Tibial artery (tissue), 4 donors: ENCODE results near the gene IDS.

ENCODE experiments used
- DNase-seq, 2 donors: peaks; one replicate each; pipeline ENCODE4 v3.0.0-alpha.2; 2019
- H3K27ac ChIP-seq, 2 donors: fragments of 200-600 bp; sonication (generic) in 1 of 2; 1 replicate in 1 of 2; 2 replicates in 1 of 2; pipeline ENCODE4 v1.5.1; 2018 to 2019; ENCODE audit warnings: mild to moderate bottlenecking in 1 of 2
- H3K27me3 ChIP-seq, 2 donors: fragments of 200-600 bp; sonication (generic) in 1 of 2; one replicate each; pipeline versions ENCODE4 v1.5.1 to v1.6.0; 2016 to 2019
- H3K36me3 ChIP-seq, 3 donors: fragments of 200-600 bp; sonication (generic) in 2 of 3; one replicate each; pipeline ENCODE4 v1.5.1; 2016 to 2019; ENCODE audit warnings: mild to moderate bottlenecking in 2 of 3
- H3K4me1 ChIP-seq, 4 donors: fragments of 200-600 bp; sonication (generic) in 2 of 4; 1 replicate in 3 of 4; 2 replicates in 1 of 4; pipeline ENCODE4 v1.5.1; 2016 to 2019
- H3K4me3 ChIP-seq, 2 donors: fragments of 200-600 bp; sonication (generic) in 1 of 2; 1 replicate in 1 of 2; 2 replicates in 1 of 2; pipeline ENCODE4 v1.5.1; 2018 to 2019; ENCODE audit warnings: mild to moderate bottlenecking in 2 of 2
- H3K9me3 ChIP-seq, 3 donors: fragments of 200-600 bp; sonication (generic) in 1 of 3; one replicate each; pipeline ENCODE4 v1.5.1; 2016 to 2019
- intact Hi-C: fragments of 100-400 bp; cut with DNase I; formaldehyde crosslinking; loops from one replicate; pipeline ENCODE4 v1.15.0; 2023; ENCODE audit warnings: low total_unique reads
- TF ChIP-seq, protein P1 (sequence below), 2 experiments: fragments of 200-600 bp in 1 of 2; fragments of 450-650 bp in 1 of 2; IDR thresholded peaks; one replicate each; pipeline ENCODE4 v1.5.1; 2017 to 2019; ENCODE audit warnings: antibody characterized with exemption in 2 of 2, mild to moderate bottlenecking in 1 of 2, moderate library complexity in 1 of 2

IDS gene

DNA sequence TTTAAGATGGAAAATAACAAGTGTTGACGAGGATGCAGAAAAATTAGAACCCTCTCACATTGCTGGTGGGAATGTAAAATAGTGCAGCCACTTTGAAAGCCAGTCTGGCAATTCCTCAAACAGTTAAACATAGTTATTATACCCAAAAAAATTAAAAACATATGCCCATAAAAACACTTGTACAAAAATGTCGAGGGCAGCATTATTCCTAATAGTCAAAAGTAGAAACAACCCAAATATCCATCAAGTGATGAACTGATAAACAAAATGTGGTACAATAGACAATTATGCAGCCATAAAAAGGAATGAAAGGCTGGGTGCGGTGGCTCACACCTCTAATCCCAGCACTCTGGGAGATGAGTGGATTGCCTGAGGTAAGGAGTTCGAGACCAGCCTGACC lies 6.3 kb downstream of the IDS start:
- Histone ChIP-seq H3K27me3 (no peaks in the 10 kb centered on the region), H3K4me1 (peaks cover 0 to 13% (median 0%) of the 10 kb centered on the region in 4 donors), H3K27ac (no peak overlapping the region), H3K36me3 (peaks cover 39 to 64% (median 61%) of the 10 kb centered on the region in 3 donors), H3K4me3 (no peak overlapping the region), H3K9me3 (no peaks in the 10 kb centered on the region)
- intact Hi-C loops, result no loop called here
- no peak for DNase-seq
- TF ChIP-seq, protein P1, sequence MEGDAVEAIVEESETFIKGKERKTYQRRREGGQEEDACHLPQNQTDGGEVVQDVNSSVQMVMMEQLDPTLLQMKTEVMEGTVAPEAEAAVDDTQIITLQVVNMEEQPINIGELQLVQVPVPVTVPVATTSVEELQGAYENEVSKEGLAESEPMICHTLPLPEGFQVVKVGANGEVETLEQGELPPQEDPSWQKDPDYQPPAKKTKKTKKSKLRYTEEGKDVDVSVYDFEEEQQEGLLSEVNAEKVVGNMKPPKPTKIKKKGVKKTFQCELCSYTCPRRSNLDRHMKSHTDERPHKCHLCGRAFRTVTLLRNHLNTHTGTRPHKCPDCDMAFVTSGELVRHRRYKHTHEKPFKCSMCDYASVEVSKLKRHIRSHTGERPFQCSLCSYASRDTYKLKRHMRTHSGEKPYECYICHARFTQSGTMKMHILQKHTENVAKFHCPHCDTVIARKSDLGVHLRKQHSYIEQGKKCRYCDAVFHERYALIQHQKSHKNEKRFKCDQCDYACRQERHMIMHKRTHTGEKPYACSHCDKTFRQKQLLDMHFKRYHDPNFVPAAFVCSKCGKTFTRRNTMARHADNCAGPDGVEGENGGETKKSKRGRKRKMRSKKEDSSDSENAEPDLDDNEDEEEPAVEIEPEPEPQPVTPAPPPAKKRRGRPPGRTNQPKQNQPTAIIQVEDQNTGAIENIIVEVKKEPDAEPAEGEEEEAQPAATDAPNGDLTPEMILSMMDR (IDR thresholded peaks at IDR 0.05), result no peak

DNA sequence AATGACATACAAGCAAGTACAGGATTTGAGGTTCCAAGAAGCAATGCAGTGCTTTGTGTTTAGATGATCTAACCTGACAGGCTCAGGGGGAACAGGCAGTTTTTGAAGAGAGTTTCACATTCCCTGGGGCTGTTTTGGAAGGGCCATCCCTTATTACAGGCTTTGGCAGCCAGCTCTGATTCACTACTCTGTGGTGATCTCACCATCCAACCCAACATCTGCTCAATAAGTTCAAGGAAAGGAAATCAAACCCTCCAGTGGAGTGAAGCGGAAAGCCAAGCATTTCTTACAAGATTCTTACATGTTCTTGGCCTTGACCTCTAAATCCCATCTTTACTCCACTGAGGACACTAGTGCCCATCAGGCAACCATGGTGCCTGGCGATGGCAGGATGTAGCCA lies 7.5 kb downstream of the IDS start:
- peaks cover 46 to 76% (median 72%) of the 10 kb centered on the region in 3 donors for H3K36me3 ChIP-seq
- TF ChIP-seq, protein P1 (IDR thresholded peaks at IDR 0.05), result no peak
- no peaks in the 10 kb centered on the region for H3K9me3 ChIP-seq
- no peaks in the 10 kb centered on the region for H3K27me3 ChIP-seq
- DNase-seq, result no peak
- peaks cover 0 to 8% (median 0%) of the 10 kb centered on the region in 4 donors for H3K4me1 ChIP-seq
- intact Hi-C loops, result no loop called here
- no peak overlapping the region for H3K27ac ChIP-seq
- no peak overlapping the region for H3K4me3 ChIP-seq

DNA sequence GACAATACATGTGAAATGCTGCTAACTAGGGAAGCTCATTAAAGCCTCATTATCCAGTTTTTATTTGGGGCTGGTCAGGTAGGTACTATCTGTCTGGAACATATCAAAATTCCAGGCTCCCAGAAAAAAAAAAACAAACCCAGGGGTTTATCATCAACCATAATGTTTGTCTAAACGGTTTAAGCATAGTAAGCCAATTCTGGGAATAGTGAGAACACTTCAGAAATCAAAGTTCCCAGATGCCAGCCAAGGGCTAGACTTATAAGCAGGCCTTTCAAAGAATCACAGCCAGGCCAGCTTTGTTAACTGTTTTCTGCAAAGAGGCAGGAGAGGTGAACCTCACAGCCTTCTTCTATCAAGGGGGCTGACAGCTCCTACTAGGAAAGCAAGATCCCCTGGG lies 8.1 kb downstream of the IDS start:
- Histone ChIP-seq H3K4me3 (no peak overlapping the region), H3K27me3 (no peaks in the 10 kb centered on the region), H3K36me3 (peaks cover 46 to 81% (median 74%) of the 10 kb centered on the region in 3 donors), H3K9me3 (no peaks in the 10 kb centered on the region), H3K27ac (no peak overlapping the region), H3K4me1 (peaks cover 0 to 4% (median 0%) of the 10 kb centered on the region in 4 donors)
- DNase-seq, result no peak
- intact Hi-C loops, result no loop called here
- TF ChIP-seq, protein P1 (IDR thresholded peaks at IDR 0.05), result no peak

DNA sequence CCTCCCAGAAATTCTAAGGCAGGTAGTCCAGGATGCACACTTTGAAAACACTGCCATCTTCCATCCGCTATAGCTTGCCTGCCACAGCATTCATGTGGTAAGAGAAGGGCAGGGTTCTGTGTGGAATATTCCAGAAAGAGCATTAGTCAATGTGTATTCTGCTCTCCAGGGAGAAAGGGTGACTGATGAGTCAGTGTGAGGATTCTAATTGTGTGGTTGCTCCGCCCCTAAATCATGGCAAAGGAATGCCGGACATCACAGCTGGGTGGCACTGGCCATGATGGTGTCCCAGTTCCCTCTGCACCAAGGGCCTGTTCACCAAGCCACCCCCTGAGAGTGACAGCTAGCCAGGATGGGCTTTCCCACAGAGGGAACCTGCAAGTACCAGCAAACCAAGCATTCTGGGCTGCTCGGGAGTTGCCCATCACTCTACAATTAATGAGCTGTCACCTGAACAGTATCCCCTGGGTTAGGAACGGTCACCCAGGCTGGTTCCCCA lies 9.5 kb downstream of the IDS start:
- TF ChIP-seq, protein P1 (IDR thresholded peaks at IDR 0.05), result no peak
- intact Hi-C loops, result no loop called here
- H3K27ac ChIP-seq, result no peak overlapping the region
- no peaks in the 10 kb centered on the region for H3K9me3 ChIP-seq
- peaks cover 42 to 83% (median 73%) of the 10 kb centered on the region in 3 donors for H3K36me3 ChIP-seq
- no peak for DNase-seq
- no peak overlapping the region for H3K4me3 ChIP-seq
- H3K4me1 ChIP-seq, result peaks cover 0 to 4% (median 0%) of the 10 kb centered on the region in 4 donors
- H3K27me3 ChIP-seq, result no peaks in the 10 kb centered on the region

DNA sequence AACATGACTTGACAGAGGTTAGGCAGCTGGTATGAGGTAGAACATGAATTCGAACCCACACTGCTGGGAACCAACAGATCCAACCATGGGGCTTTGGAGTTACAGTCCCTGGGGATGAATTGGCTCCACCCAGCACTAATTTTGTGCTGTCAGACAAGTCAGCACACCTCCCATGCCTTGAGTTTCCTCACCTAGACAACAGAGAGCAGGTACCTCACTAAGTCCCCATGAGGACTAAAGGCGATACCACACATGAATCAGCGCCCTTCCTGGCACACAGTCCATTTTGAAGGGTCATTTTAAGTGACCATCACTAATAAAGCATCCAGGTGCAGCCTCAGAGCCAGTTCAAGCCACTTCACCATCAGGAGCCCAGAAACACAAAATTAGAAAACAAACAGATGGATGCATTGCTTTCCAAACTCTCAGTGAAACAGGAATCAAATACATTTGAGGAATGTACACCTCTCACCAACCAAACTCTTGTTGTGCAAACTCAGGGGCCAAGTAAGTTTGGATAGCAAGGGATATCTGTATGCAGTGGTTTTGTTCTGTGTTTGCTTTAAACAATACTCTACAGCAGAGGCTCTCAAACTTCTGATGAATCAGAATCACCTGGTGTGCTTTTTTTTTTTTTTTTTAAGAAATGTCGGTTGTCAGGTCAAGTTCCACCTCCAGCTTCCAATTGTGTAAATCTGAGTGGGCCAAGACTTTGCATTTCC lies 10.1 kb downstream of the IDS start:
- DNase-seq, result no peak
- H3K4me1 ChIP-seq, result peaks cover 0 to 4% (median 0%) of the 10 kb centered on the region in 4 donors
- no peak overlapping the region for H3K4me3 ChIP-seq
- no peaks in the 10 kb centered on the region for H3K9me3 ChIP-seq
- H3K36me3 ChIP-seq, result peaks cover 44 to 86% (median 74%) of the 10 kb centered on the region in 3 donors
- TF ChIP-seq, protein P1 (IDR thresholded peaks at IDR 0.05), result no peak
- H3K27ac ChIP-seq, result no peak overlapping the region
- intact Hi-C loops, result no loop called here
- no peaks in the 10 kb centered on the region for H3K27me3 ChIP-seq
